ENCODE results near the gene TJP3. TPM values are rescaled to one million over a fixed set of nuclear protein-coding genes. Genes with fewer than 3 reads are reported as not detected.
"Not testable (repeated sequence)": the region's sequence is repeated elsewhere in the genome, so short reads cannot be mapped to it uniquely, and the experiment has no call there.

Gene TJP3
- 0.22 TPM for total RNA-seq
- long read RNA-seq, result 0 reads

GRCh38 chr19:3708207-3708931 lies at the start of gene TJP3:
TSS of gene TJP3 (plus strand) at chr19:3708384. CDS start at chr19:3728433, 20,049 bp downstream.
- DNase-seq (peak; percentile 67), ATAC-seq (peak; percentile 42)
- intact Hi-C loops (cut with micrococcal nuclease), result no loop called here

GRCh38 chr19:3658870-3659745 lies 49.1 kb upstream of the TJP3 start:
- no peak for ATAC-seq
- no peak for DNase-seq
- intact Hi-C loops (cut with micrococcal nuclease), result no loop called here

- ATAC-seq (no peak), DNase-seq (no peak)
- intact Hi-C loops (cut with micrococcal nuclease), result no loop called here
Measured at GRCh38 chr19:3659746-3660112, 48.5 kb upstream of the TJP3 start.

- ATAC-seq (no peak), DNase-seq (no peak)
- intact Hi-C loops (cut with micrococcal nuclease), result no loop called here
Measured at GRCh38 chr19:3660493-3661219, 47.5 kb upstream of the TJP3 start.

- intact Hi-C loops (cut with micrococcal nuclease), result no loop called here
- DNase-seq (no peak), ATAC-seq (no peak)
Measured at GRCh38 chr19:3661284-3662238, 46.6 kb upstream of the TJP3 start.

- no peak for ATAC-seq
Measured at GRCh38 chr19:3663838-3664237, 44.3 kb upstream of the TJP3 start.

GRCh38 chr19:3664879-3665642 lies 43.1 kb upstream of the TJP3 start:
- intact Hi-C loops (cut with micrococcal nuclease), result no loop called here
- DNase-seq (no peak), ATAC-seq (no peak)

More at GRCh38 chr19:3663838-3664237, 44.3 kb upstream of the TJP3 start:
- intact Hi-C loops (cut with micrococcal nuclease), result no loop called here
- no peak for DNase-seq

GRCh38 chr19:3665681-3666544 lies 42.3 kb upstream of the TJP3 start:
- DNase-seq (peak; percentile 83), ATAC-seq (peak; percentile 51)
- intact Hi-C loops (cut with micrococcal nuclease), result no loop called here

- ATAC-seq; intact Hi-C loops (cut with micrococcal nuclease); DNase-seq: not testable (repeated sequence)
Measured at GRCh38 chr19:3666545-3666856, 41.7 kb upstream of the TJP3 start.

GRCh38 chr19:3667037-3667638 lies 41.0 kb upstream of the TJP3 start:
- intact Hi-C loops (cut with micrococcal nuclease), result no loop called here
- DNase-seq, result no peak
- ATAC-seq, result no peak

- ATAC-seq, result no peak
- DNase-seq, result no peak
- intact Hi-C loops (cut with micrococcal nuclease), result no loop called here
Measured at GRCh38 chr19:3667766-3668165, 40.4 kb upstream of the TJP3 start.

- intact Hi-C loops (cut with micrococcal nuclease), result no loop called here
- ATAC-seq (no peak), DNase-seq (no peak)
Measured at GRCh38 chr19:3668331-3669081, 39.7 kb upstream of the TJP3 start.

- intact Hi-C loops (cut with micrococcal nuclease), result no loop called here
- ATAC-seq (no peak), DNase-seq (no peak)
Measured at GRCh38 chr19:3669082-3669946, 38.9 kb upstream of the TJP3 start.

GRCh38 chr19:3669947-3670795 lies 38.0 kb upstream of the TJP3 start:
- intact Hi-C loops (cut with micrococcal nuclease), result no loop called here
- peak; percentile 83 for DNase-seq
- ATAC-seq, result peak; percentile 80

Data from left ventricle myocardium superior (tissue), 1 donor.